ENCODE data around the gene CARD8.

The CARD8 gene

DNA sequence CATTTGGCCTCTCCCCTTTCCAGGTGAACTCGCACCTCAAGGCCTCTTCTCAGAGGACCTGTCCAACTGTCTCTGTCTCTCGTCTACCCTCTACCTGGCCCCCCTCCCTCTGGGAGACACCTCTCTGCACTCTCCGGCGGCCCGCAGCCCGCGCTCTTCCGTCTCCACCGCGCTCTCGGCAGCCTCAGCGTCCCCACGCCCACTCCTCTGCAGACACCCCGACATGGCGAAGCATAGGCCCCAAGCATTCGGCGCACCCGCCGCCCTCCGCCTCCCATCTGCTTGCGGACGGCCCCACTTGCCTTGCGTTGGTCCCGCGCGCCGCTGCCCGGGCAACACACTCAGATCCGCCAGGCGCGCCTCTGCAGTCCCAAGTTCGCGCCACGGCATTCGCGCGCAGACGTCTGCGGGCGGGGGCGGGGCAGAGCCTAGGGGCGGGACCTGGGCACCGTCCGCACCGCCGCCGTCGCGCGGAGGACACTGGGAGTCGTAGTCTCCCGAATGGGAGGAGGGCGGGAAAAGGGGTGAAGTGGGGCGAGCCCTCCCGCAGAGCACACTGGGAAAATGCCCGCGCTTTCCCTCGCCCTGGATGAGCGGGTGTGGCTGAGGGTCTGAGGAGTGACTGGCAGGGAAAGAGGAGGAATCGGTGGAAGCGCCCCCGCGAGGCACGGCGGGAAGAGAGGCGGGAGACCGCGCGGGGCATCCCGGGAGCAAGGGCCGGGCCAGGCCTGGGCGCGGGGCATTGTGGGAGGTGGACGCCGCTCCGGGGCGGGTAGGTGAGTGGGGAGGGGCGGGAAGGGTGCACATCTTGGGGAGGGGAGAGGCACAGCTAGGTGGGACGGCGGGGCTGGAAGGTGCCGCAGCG lies 85.5 kb downstream of the CARD8 start, which contains the start of the genes LIG1 and ZSWIM9:
LIG1 (minus strand) TSS at position 406 of the 865 bp plus-strand sequence. CDS start 4,778 bp downstream, outside the sequence.
ZSWIM9 (plus strand) TSS at position 742 of the 865 bp plus-strand sequence. CDS start 1,123 bp downstream, outside the sequence.
- DNase-seq: peak; percentile 87 to 98

DNA sequence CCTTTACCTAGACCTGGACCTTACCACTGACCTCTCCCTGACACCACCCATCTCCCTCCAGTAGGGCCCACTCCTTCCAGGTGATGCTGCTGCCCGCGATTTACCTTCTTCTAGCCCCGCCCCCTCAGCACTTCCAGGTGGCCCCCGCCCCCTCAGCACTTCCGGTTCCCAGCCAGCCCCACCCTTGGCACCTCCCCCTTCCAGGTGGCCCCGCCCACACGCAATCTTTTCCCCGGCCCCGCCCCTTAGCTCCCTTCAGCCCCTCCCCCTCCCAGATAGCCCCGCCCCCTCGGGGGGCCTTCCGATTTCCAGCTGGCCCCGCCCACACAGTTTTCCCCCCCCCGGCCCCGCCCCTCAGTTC lies 86.2 kb downstream of the CARD8 start:
- peak; percentile 48 to 65 for DNase-seq

DNA sequence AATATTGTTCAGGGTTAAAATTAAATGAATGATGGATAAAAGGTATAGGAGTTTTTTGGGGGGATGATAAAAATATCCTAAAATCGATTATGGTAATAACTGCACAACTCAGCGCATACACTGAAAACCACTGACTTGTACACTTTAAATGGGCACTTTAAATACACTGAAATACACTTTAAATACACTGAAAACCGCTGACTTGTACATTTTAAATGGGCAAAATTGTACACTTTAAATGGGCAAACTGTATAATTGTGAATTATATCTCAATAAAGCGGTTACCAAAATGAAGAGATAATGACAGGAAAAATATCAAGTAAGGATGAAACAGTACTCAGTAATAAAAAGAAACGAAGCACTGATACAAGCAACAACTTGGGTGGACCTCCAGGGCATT lies 87.0 kb downstream of the CARD8 start:
- DNase-seq: no peak

DNA sequence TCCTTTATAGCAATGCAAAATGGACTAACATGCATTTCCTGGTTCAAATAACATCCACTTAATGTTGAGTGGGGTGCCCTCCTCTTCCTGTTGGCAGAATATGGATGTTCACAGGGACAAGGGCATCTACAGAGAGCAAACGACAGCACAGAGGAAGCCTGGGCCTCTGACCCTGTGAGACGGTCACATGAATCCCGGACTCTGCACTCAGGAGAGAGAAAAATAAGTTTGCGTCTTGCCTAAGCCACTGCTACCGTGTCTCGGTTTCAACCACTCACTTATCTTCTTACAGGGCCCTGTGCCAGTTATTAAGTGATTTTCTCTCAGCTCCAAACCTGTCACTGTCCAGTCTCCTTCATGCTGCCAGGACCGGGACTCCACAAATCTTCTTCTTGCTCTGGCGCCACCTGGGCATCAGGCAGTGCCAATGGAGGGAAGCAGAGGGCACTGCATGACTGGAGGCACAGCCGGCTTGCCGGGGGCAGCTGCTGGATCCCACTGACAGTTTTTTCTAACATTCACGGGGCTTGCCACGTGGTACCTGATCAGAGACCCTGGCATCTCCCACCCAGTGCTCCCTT lies 97.4 kb downstream of the CARD8 start:
- no peak for DNase-seq
